Neutrophil (primary cell): ENCODE results near the gene LAMA5.

Source experiments
- H3K27ac ChIP-seq: fragments of 200-600 bp; sonication (generic); 2 replicates; pipeline ENCODE4 v1.5.1; 2016; ENCODE audit warnings: mild to moderate bottlenecking, moderate library complexity
- H3K27me3 ChIP-seq: fragments of 200-600 bp; sonication (generic); 2 replicates; pipeline ENCODE4 v1.6.0; 2016; ENCODE audit warnings: mild to moderate bottlenecking
- H3K36me3 ChIP-seq: fragments of 200-600 bp; sonication (generic); 2 replicates; pipeline ENCODE4 v1.5.1; 2017
- H3K4me1 ChIP-seq, 2 experiments: fragments of 200-600 bp in 1 of 2; sonication (generic) in 1 of 2; 1 replicate in 1 of 2; 2 replicates in 1 of 2; pipeline versions ENCODE4 v1.5.1 to v1.6.1; 2013 to 2016; ENCODE audit warnings: low read depth in 1 of 2, low read length in 1 of 2, mild to moderate bottlenecking in 1 of 2, moderate library complexity in 1 of 2; ENCODE audit not compliant: control insufficient read depth in 1 of 2, insufficient read depth in 1 of 2
- H3K4me3 ChIP-seq, 2 experiments: fragments of 200-600 bp in 1 of 2; sonication (generic) in 1 of 2; 1 replicate in 1 of 2; 2 replicates in 1 of 2; pipeline ENCODE4 v1.5.1; 2013 to 2016; ENCODE audit warnings: low read depth in 1 of 2, low read length in 1 of 2, mild to moderate bottlenecking in 1 of 2, moderate library complexity in 1 of 2
- H3K9me3 ChIP-seq: fragments of 200-600 bp; sonication (generic); 2 replicates; pipeline ENCODE4 v1.5.1; 2016
- CTCF ChIP-seq: fragments of 200-600 bp; sonication (generic); IDR thresholded peaks from 2 replicates; pipeline ENCODE4 v1.5.1; 2016; ENCODE audit warnings: antibody characterized with exemption

The LAMA5 gene

DNA sequence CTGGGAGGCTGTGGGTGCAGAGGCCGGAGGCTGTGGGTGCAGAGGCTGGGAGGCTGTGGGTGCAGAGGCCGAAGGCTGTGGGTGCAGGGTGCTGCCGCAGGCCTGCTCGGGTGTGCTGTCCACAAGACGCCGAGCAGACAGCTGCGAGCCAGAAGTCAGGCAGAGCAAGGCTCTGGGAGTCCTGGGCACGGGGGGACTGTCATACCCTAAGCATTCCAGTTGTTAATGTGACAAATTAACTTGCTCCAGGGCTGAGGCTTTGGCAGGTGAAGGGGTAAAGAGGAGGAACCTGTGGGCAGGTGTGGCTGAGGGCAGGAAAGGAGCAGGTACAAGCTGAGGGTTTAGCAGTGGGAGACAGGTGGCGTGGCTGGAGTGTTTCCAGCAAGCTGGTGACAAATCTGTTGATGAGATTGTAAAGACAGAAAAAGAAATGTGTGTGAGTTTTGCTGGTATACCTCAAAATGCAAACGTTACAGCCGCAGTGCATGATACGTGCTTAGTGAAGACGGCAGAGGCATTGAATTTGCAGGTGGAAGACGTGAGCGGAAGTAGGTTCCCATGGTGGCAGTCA lies 78.5 kb downstream of the LAMA5 start:
- H3K36me3 ChIP-seq, result peaks cover 100% of the 10 kb centered on the region
- no peaks in the 10 kb centered on the region for H3K27me3 ChIP-seq
- peaks cover 5% of the 10 kb centered on the region for H3K9me3 ChIP-seq
- no peak overlapping the region for H3K27ac ChIP-seq
- no peaks in the 10 kb centered on the region for H3K4me1 ChIP-seq
- TF ChIP-seq CTCF, result no peak
- no peak overlapping the region for H3K4me3 ChIP-seq

GRCh38 chr20:62287759-62288534 lies 79.2 kb downstream of the LAMA5 start:
- Histone ChIP-seq H3K36me3 (peaks cover 100% of the 10 kb centered on the region), H3K27ac (no peak overlapping the region)
- no peak for TF ChIP-seq CTCF

GRCh38 chr20:62287129-62287528 lies 80.0 kb downstream of the LAMA5 start:
- Histone ChIP-seq H3K27ac (no peak overlapping the region), H3K4me3 (no peak overlapping the region), H3K27me3 (no peaks in the 10 kb centered on the region), H3K4me1 (no peaks in the 10 kb centered on the region), H3K36me3 (peaks cover 100% of the 10 kb centered on the region), H3K9me3 (peaks cover 2% of the 10 kb centered on the region)
- TF ChIP-seq CTCF, result no peak

More at GRCh38 chr20:62287759-62288534, 79.2 kb downstream of the LAMA5 start:
- Histone ChIP-seq H3K4me3 (no peak overlapping the region), H3K9me3 (peaks cover 5% of the 10 kb centered on the region), H3K27me3 (no peaks in the 10 kb centered on the region), H3K4me1 (no peaks in the 10 kb centered on the region)

- Histone ChIP-seq H3K27me3 (no peaks in the 10 kb centered on the region), H3K4me1 (no peaks in the 10 kb centered on the region), H3K9me3 (no peaks in the 10 kb centered on the region), H3K27ac (no peak overlapping the region), H3K36me3 (peaks cover 100% of the 10 kb centered on the region), H3K4me3 (no peak overlapping the region)
- TF ChIP-seq CTCF, result no peak
Observed at GRCh38 chr20:62286493-62287064, 80.5 kb downstream of the LAMA5 start.

- no peak for TF ChIP-seq CTCF
- no peaks in the 10 kb centered on the region for H3K4me1 ChIP-seq
- H3K9me3 ChIP-seq, result no peaks in the 10 kb centered on the region
- H3K36me3 ChIP-seq, result peaks cover 100% of the 10 kb centered on the region
- no peak overlapping the region for H3K4me3 ChIP-seq
- H3K27ac ChIP-seq, result peak overlapping the region; percentile 8
- no peaks in the 10 kb centered on the region for H3K27me3 ChIP-seq
Observed at GRCh38 chr20:62285722-62286121, 81.4 kb downstream of the LAMA5 start.
